IPS-15b (cell line): ENCODE results near the gene ENPP5.

ENCODE experiments used
- H3K27me3 ChIP-seq: one replicate; pipeline ENCODE4 v1.6.1; 2013; ENCODE audit warnings: low read length; ENCODE audit not compliant: control insufficient read depth, insufficient read depth
- H3K36me3 ChIP-seq: one replicate; pipeline ENCODE4 v1.6.1; 2013; ENCODE audit warnings: low read length; ENCODE audit not compliant: control insufficient read depth, insufficient read depth
- H3K4me1 ChIP-seq: one replicate; pipeline ENCODE4 v1.6.1; 2013; ENCODE audit warnings: mild to moderate bottlenecking, low read length; ENCODE audit not compliant: control insufficient read depth, insufficient read depth
- H3K4me3 ChIP-seq: one replicate; pipeline ENCODE4 v1.5.1; 2013; ENCODE audit warnings: low read depth, low read length
- H3K9ac ChIP-seq: one replicate; pipeline ENCODE4 v1.6.1; 2013; ENCODE audit warnings: low read depth, mild to moderate bottlenecking, low read length
- H3K9me3 ChIP-seq: one replicate; pipeline ENCODE4 v1.6.1; 2013; ENCODE audit warnings: mild to moderate bottlenecking, low read length; ENCODE audit not compliant: control insufficient read depth, insufficient read depth

ENPP5 gene

DNA sequence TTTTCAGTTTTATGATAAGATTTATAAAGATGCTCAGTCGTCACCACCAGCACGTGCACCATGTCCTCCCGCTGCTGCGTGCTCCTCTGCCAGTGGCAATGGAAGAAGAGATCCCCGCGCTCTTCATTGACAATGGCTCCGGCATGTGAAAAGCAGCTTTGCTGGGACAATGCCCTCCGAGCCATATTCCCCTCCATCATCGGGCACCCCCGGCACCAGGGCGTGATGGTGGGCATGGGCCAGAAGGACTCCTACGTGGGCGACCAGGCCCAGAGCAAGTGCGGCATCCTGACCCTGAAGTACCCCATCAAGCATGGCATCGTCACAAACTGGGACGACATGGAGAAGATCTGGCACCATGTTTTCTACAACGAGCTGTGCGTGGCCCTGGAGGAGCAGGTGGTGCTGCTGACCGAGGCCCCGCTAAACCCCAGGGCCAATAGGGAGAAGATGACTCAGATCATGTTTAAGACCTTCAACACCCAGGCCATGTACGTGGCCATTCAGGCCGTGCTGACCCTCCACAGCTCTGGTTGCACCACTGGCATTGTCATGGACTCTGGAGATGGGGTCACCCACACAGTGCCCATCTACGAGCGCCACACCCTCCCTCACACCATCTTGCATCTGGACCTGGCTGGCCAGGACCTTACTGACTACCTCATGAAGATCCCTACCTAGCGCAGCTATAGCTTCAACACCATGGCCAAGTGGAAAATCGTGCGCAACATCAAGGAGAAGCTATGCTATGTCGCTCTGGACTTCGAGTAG lies 34.3 kb upstream of the ENPP5 start:
- Histone ChIP-seq H3K9me3 (no peaks in the 10 kb centered on the region), H3K36me3 (no peaks in the 10 kb centered on the region), H3K27me3 (no peaks in the 10 kb centered on the region), H3K4me1 (no peaks in the 10 kb centered on the region), H3K4me3 (no peak overlapping the region), H3K9ac (no peak overlapping the region)

DNA sequence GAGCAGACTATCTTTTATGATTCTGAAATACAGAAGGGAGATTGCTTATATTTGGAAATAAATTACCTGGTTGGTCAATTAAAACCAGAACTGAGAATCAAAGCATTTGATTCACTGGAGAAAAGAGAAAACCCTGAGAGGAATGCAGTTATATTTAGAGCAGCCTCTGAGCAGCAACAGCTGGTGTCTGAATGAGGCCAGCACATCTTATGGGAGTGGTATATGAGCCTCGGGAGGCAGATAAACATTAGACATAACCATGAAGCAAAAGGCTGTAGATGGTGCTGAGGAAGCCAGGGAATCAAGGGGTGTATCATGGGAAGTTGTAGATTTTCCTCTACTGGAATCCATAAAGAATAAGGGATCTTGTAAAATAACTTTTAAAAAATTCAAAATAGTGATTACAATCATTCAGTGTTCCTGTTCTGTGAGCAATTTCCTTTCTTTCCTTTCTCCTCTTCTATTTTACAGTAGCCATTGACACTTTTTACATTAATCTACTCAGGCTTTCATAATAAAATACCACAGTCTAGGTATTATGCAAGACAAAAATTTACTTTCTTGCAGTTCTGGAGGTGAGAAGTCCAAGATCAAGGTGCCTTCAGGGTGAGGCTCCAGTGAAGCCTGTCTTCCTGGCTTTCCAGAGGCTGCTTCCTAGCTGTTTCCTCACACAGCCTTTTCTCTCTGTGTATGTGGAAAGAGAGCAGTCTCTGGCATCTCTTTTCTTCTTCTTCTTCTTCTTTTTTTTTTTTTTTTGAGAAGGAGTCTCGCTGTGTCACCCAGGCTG lies 32.8 kb upstream of the ENPP5 start:
- no peaks in the 10 kb centered on the region for H3K9me3 ChIP-seq
- H3K4me3 ChIP-seq = no peak overlapping the region
- no peaks in the 10 kb centered on the region for H3K4me1 ChIP-seq
- no peak overlapping the region for H3K9ac ChIP-seq
- H3K27me3 ChIP-seq = no peaks in the 10 kb centered on the region
- no peaks in the 10 kb centered on the region for H3K36me3 ChIP-seq

DNA sequence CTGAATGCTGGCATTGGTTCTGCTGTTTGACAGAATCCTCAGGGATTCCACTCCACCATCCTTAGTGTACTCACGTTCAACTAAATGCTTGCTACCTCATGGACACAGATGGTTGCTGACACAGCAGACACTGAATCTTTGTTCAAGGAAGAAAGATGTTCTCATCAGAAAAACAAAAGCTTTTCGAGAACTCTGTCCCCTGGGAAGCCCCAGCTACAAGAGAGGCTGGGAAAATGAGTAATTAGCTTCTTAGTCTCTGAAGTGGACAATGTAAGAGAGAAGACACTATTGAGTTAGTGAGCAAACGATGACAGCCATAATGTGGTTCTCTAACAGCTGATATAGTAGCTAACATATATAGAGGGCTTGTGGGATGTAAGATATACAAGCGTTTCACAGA lies 30.9 kb upstream of the ENPP5 start:
- Histone ChIP-seq H3K4me1 (no peaks in the 10 kb centered on the region), H3K27me3 (no peaks in the 10 kb centered on the region), H3K4me3 (no peak overlapping the region), H3K9me3 (no peaks in the 10 kb centered on the region), H3K36me3 (no peaks in the 10 kb centered on the region), H3K9ac (no peak overlapping the region)

DNA sequence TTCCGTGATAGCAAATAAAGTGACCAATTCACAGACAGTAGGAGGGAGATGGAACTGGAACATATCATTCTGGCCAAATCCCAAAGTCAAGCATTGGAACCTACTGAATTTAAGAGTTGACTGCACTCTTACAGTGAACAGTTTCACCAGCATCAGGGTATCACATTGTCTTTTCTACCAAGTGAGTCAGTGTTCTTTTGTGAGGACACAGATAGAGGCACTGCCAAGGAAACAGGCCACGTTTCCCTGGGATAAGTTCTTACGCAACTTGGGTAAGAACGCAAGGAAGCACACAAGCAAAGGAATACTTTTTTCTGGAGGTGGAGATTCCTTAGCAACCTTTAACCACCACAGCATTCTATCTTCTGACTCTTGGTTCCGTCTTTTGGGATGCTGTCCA lies 28.6 kb upstream of the ENPP5 start:
- Histone ChIP-seq H3K4me3 (no peak overlapping the region), H3K9me3 (no peaks in the 10 kb centered on the region), H3K27me3 (no peaks in the 10 kb centered on the region), H3K36me3 (no peaks in the 10 kb centered on the region), H3K9ac (no peak overlapping the region), H3K4me1 (no peaks in the 10 kb centered on the region)

DNA sequence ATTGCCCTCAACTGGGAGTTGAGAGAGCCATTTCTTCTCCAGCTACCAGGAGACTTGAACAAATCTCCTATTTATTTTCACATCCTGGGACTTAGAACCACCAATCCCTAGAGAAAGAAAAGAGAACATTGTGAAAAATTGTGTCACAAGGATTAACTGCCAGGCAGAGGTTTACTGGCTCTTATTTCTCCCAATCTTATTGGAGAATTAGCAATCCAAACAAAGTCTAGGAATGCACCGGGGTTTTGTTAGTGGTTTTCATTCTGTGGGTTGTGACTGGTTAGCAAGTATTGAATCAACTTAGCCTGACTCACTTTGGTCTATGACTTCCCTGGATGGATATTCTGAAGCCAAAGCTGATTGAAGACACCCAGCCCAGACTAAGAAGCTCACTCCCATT lies 21.2 kb upstream of the ENPP5 start:
- no peaks in the 10 kb centered on the region for H3K9me3 ChIP-seq
- no peaks in the 10 kb centered on the region for H3K36me3 ChIP-seq
- no peak overlapping the region for H3K9ac ChIP-seq
- H3K4me1 ChIP-seq = no peaks in the 10 kb centered on the region
- H3K4me3 ChIP-seq = no peak overlapping the region
- H3K27me3 ChIP-seq = no peaks in the 10 kb centered on the region

DNA sequence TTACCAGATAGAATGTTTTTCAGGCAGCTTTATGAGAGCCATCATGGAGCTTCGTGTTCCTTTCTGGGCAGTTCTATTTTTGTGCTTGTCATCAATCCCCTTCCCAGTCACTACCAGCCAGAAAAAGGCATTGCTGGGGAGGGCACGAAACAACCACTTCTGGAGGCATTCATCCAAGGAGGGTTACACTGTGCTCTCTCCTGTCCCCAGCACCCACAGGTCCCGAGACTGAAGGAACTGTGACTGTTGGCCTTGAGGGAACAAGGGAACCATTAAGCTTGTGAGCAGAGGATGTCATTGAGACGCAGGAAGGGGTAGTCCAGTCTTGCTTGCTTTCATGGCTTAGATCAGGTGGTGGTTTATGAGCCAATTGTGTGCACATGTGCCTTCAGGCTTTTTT lies 20.1 kb upstream of the ENPP5 start:
- H3K9ac ChIP-seq = no peak overlapping the region
- no peaks in the 10 kb centered on the region for H3K9me3 ChIP-seq
- H3K4me3 ChIP-seq = no peak overlapping the region
- no peaks in the 10 kb centered on the region for H3K4me1 ChIP-seq
- H3K27me3 ChIP-seq = no peaks in the 10 kb centered on the region
- H3K36me3 ChIP-seq = no peaks in the 10 kb centered on the region

DNA sequence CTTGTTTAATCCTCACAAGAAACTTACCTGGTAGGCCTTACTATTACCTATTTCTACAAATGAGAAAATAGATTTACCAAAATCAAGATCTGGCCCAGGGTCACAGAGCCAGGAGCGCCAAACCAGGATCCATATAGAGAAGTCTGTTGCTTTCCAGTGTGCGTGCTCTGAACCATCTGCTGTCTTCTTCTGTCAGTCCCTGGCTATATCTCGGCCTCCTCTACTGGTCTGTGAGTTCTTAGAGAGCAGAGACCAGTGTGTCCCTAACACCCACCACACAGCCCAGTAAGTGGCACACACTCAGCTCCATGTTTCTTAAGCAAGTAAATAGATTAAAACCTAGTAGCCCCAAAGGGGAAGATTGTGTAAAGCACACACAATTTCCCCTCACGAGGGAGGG lies 18.9 kb upstream of the ENPP5 start:
- Histone ChIP-seq H3K4me1 (no peaks in the 10 kb centered on the region), H3K9ac (no peak overlapping the region), H3K36me3 (no peaks in the 10 kb centered on the region), H3K4me3 (no peak overlapping the region), H3K27me3 (no peaks in the 10 kb centered on the region), H3K9me3 (no peaks in the 10 kb centered on the region)

DNA sequence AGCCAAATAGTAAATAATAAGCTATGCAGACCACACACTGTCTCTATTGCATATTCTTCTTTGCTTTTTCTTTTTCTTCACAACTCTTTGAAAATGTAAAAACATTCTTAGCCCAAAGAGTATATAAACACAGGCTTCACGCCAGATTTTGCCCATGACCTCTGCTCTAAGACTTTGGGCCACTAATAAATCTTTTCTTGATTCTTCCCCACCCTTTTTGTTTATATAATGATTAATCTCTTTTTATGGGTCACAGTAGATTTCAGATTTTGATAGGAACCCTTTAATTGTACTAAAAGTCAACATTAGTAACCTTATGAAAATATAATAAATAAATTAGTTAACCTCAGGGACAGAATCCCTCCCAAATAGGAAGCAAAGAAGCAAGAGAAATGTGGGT lies 15.8 kb upstream of the ENPP5 start:
- Histone ChIP-seq H3K27me3 (no peaks in the 10 kb centered on the region), H3K9me3 (no peaks in the 10 kb centered on the region), H3K36me3 (no peaks in the 10 kb centered on the region), H3K4me3 (no peak overlapping the region), H3K9ac (no peak overlapping the region), H3K4me1 (no peaks in the 10 kb centered on the region)

DNA sequence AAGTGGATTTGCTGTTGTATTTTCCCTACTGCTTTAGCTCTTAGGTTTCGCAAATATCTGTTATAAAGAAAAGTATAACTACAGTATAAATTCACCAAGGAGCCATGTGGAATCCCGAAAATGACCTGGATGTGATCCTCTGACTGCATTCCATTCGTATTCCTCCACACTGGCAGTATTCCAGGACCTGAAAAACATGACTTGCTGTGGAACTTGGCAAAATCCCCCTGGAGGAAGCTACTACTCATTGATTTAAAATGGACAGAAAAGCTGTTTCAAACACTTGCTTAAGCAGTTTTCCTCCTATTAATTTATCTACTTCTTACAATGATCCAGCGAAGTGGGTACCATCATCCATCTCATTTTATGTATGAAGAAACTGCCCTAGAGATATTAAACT lies 13.3 kb upstream of the ENPP5 start:
- no peak overlapping the region for H3K9ac ChIP-seq
- H3K36me3 ChIP-seq = no peaks in the 10 kb centered on the region
- no peaks in the 10 kb centered on the region for H3K27me3 ChIP-seq
- H3K9me3 ChIP-seq = no peaks in the 10 kb centered on the region
- H3K4me3 ChIP-seq = no peak overlapping the region
- no peaks in the 10 kb centered on the region for H3K4me1 ChIP-seq

DNA sequence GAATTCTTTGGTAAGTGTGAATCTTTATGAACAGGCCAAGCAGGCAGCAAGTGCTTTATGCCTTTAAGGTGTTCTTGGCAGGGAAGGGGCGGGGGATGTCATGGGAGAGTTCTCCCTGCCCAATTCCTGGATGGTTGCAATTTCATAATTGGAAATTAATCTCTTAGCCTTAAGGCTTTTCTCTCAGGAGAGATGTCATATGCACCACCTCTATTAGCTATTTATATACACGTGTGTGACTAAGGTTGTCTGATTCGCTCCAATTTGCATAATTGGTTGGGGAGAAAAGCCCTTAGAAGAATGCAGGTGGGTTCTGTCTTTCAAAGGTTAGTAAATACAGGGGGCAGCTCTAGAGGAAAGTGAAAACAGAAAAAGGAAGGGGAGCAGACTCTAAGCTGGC lies 5.2 kb upstream of the ENPP5 start:
- Histone ChIP-seq H3K4me3 (no peak overlapping the region), H3K9ac (no peak overlapping the region), H3K9me3 (no peaks in the 10 kb centered on the region), H3K36me3 (no peaks in the 10 kb centered on the region), H3K4me1 (no peaks in the 10 kb centered on the region), H3K27me3 (no peaks in the 10 kb centered on the region)

DNA sequence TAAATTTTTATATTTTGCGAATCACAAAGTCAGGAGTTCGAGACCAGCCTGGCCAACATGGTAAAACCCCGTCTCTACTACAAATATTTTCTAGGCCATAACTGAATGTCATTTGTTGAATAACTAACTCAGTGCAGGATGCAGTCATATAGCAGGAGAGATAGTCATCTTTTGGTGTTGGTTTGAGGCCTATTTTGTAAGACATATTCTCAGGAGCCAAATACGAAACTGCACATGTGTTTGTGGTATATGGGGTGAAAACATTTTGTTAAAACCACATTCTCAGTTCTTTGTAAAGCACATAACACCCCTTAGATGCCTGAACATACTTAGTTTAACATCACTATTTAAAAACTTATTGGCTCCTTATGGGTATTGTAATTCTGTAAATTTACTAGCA lies 4.7 kb upstream of the ENPP5 start:
- no peaks in the 10 kb centered on the region for H3K27me3 ChIP-seq
- no peak overlapping the region for H3K4me3 ChIP-seq
- no peak overlapping the region for H3K9ac ChIP-seq
- no peaks in the 10 kb centered on the region for H3K9me3 ChIP-seq
- H3K4me1 ChIP-seq = no peaks in the 10 kb centered on the region
- H3K36me3 ChIP-seq = no peaks in the 10 kb centered on the region

DNA sequence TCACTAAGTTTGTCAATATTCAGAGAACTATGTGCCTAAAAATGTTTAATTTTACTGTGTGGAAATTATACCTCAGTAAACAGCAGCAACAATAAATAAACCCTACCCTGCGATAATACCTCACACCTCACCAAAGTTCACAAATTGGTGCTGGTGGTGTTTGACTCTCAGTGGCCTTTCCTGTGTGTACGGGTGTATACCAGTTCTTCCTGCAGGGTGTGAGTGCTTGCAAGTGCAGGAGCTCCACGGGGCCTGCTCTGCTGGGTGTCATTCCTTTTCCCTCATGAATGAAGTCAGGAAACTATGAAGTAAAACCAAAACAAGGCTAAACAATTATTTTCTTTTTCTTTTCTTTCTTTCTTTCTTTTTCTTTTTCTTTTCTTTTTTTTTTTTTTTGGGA lies 4.1 kb upstream of the ENPP5 start:
- Histone ChIP-seq H3K4me1 (no peaks in the 10 kb centered on the region), H3K36me3 (no peaks in the 10 kb centered on the region), H3K4me3 (no peak overlapping the region), H3K9me3 (no peaks in the 10 kb centered on the region), H3K27me3 (no peaks in the 10 kb centered on the region), H3K9ac (no peak overlapping the region)
